Endothelial cell of umbilical vein (primary cell): Measurements from ENCODE around the gene COQ8A. TPM values are rescaled to one million over a fixed set of nuclear protein-coding genes. Genes with fewer than 3 reads are reported as not detected.

ENCODE experiments used
- BruUV-seq: library from RNA; stranded (reverse); fragments of 400-500 nt; replicated peaks from 2 replicates; lab custom pipeline; 2021; lab: Mats Ljungman, UMichigan
- CTCF ChIA-PET: fragments of 300-600, 350-600 bp; sonication (Branson Sonifier 250); formaldehyde crosslinking; loops from one replicate; lab custom pipeline; 2021; ENCODE audit warnings: antibody characterized with exemption, inconsistent platforms; lab: Charles Lee
- POLR2A ChIA-PET: fragments of 300-600, 350-600 bp; sonication (Branson Sonifier 250); formaldehyde crosslinking; loops from one replicate; lab custom pipeline; 2021; ENCODE audit warnings: antibody characterized with exemption, inconsistent platforms; lab: Charles Lee
- DNase-seq: peaks from one replicate; pipeline ENCODE4 v3.0.0-alpha.2; 2011; ENCODE audit warnings: low read depth, low spot score
- FAIRE-seq: peaks from 2 replicates; lab custom pipeline; 2011; peaks lifted over from hg19 to GRCh38; lab: Jason Lieb, UNC
- H2AFZ ChIP-seq: 2 replicates; pipeline ENCODE4 v1.6.0; 2012; ENCODE audit warnings: low read depth, low read length, control low read depth, inconsistent platforms
- H3K27ac ChIP-seq: 2 replicates; pipeline ENCODE4 v1.5.1; 2011; ENCODE audit warnings: low read depth, mild to moderate bottlenecking, control low read depth, low read length, moderate library complexity; ENCODE audit not compliant: insufficient read depth
- H3K27me3 ChIP-seq, 2 experiments: 2 replicates each; pipeline versions ENCODE4 v1.6.0 to v1.6.1; 2011; ENCODE audit warnings: low read length in 2 of 2, mixed read lengths in 1 of 2; ENCODE audit not compliant: control insufficient read depth in 2 of 2, insufficient read depth in 2 of 2
- H3K36me3 ChIP-seq, 2 experiments: 2 replicates in 1 of 2; 3 replicates in 1 of 2; pipeline ENCODE4 v1.5.1; 2011; ENCODE audit warnings: low read length in 2 of 2, mild to moderate bottlenecking in 1 of 2, moderate library complexity in 1 of 2; ENCODE audit not compliant: control insufficient read depth in 2 of 2, insufficient read depth in 2 of 2; ENCODE audit errors: extremely low read depth in 1 of 2
- H3K4me1 ChIP-seq: 3 replicates; pipeline ENCODE4 v1.5.1; 2011; ENCODE audit warnings: mild to moderate bottlenecking, low read length; ENCODE audit not compliant: control insufficient read depth, insufficient read depth; ENCODE audit errors: extremely low read depth
- H3K4me2 ChIP-seq: 2 replicates; pipeline ENCODE4 v1.6.1; 2011; ENCODE audit warnings: low read length, control low read depth, mixed read lengths; ENCODE audit not compliant: insufficient read depth
- H3K4me3 ChIP-seq, 3 experiments: fragments of 200-600 bp in 1 of 3; sonication (generic), shearing (Covaris generic) in 1 of 3; replicated peaks in 1 of 3; 2 replicates each; pipeline ENCODE4 v1.5.1; 2011 to 2016; ENCODE audit warnings: control low read depth in 3 of 3, low read length in 3 of 3, mild to moderate bottlenecking in 2 of 3, inconsistent platforms in 1 of 3, low read depth in 1 of 3, moderate library complexity in 1 of 3; ENCODE audit not compliant: insufficient read depth in 1 of 3
- H3K79me2 ChIP-seq: 2 replicates; pipeline ENCODE4 v1.6.0; 2012; ENCODE audit warnings: low read length, inconsistent platforms; ENCODE audit not compliant: control insufficient read depth, insufficient read depth
- H3K9ac ChIP-seq: replicated peaks from 2 replicates; pipeline ENCODE3; 2011; ENCODE audit warnings: low read length, control low read depth; ENCODE audit not compliant: insufficient read depth; ENCODE audit errors: extremely low read depth
- H3K9me1 ChIP-seq: replicated peaks from 3 replicates; pipeline ENCODE4 v1.6.0; 2011; ENCODE audit warnings: mild to moderate bottlenecking, low read length; ENCODE audit not compliant: control insufficient read depth, insufficient read depth; ENCODE audit errors: extremely low read depth
- H3K9me3 ChIP-seq: replicated peaks from 2 replicates; pipeline ENCODE4 v1.5.1; 2012; ENCODE audit warnings: low read length, inconsistent platforms; ENCODE audit not compliant: control insufficient read depth, insufficient read depth
- H4K20me1 ChIP-seq: replicated peaks from 2 replicates; pipeline ENCODE3; 2011; ENCODE audit warnings: mild to moderate bottlenecking, low read length; ENCODE audit not compliant: control insufficient read depth, insufficient read depth; ENCODE audit errors: extremely low read depth
- CTCF ChIP-seq, 2 donors: IDR thresholded peaks; 1 replicate in 1 of 2; 2 replicates in 1 of 2; pipeline ENCODE4 v1.5.1; 2011; ENCODE audit warnings: low read length in 2 of 2, mild to moderate bottlenecking in 2 of 2, moderate library complexity in 2 of 2, control low read depth in 1 of 2, inconsistent platforms in 1 of 2, low read depth in 1 of 2; ENCODE audit not compliant: insufficient read depth in 1 of 2; ENCODE audit errors: extremely low read depth in 1 of 2
- EZH2 ChIP-seq: IDR thresholded peaks from 2 replicates; pipeline ENCODE4 v1.6.1; 2012; ENCODE audit warnings: borderline replicate concordance, low read depth, mild to moderate bottlenecking, moderate library complexity, low read length, inconsistent platforms; ENCODE audit not compliant: severe bottlenecking
- FOS ChIP-seq: IDR thresholded peaks from 2 replicates; pipeline ENCODE4 v1.6.1; 2011; ENCODE audit warnings: mild to moderate bottlenecking, low read length, moderate library complexity, borderline replicate concordance; ENCODE audit not compliant: insufficient read depth
- GATA2 ChIP-seq: IDR thresholded peaks from 2 replicates; pipeline ENCODE4 v1.7.0; 2011; ENCODE audit warnings: low read depth, mild to moderate bottlenecking, moderate library complexity, mixed read lengths, low read length; ENCODE audit not compliant: insufficient read length, insufficient read depth
- JUN ChIP-seq: IDR thresholded peaks from 2 replicates; pipeline ENCODE4 v1.6.1; 2011; ENCODE audit warnings: borderline replicate concordance, low read depth; ENCODE audit not compliant: insufficient read length, insufficient read depth
- MAX ChIP-seq: IDR thresholded peaks from 2 replicates; pipeline ENCODE4 v1.6.1; 2011; ENCODE audit not compliant: insufficient read depth, insufficient read length
- MYC ChIP-seq: IDR thresholded peaks from one replicate; pipeline ENCODE4 v1.6.1; 2011; ENCODE audit warnings: mild to moderate bottlenecking, low read depth, low read length
- POLR2A ChIP-seq: IDR thresholded peaks from 2 replicates; pipeline ENCODE4 v1.6.1; 2012; ENCODE audit warnings: low read depth, mild to moderate bottlenecking, control low read depth, low read length
- POLR2AphosphoS5 ChIP-seq: IDR thresholded peaks from 2 replicates; pipeline ENCODE4 v1.6.1; 2012; ENCODE audit warnings: low read depth, mild to moderate bottlenecking, control low read depth, low read length, moderate library complexity; ENCODE audit not compliant: insufficient read depth
- dilution Hi-C: fragments of 300-500 bp; cut with MboI; formaldehyde crosslinking; loops from one replicate; pipeline ENCODE4 v1.15.0; 2019; ENCODE audit warnings: low sequenced_read_pairs; ENCODE audit not compliant: extremely low pct_ligation_motif_present
- intact Hi-C: fragments of 100-400 bp; cut with micrococcal nuclease; formaldehyde crosslinking; loops from one replicate; pipeline ENCODE4 v1.10.0; 2022
- polyA plus RNA-seq, 4 experiments: library from polyadenylated mRNA; depleted of rRNA in 3 of 4; stranded (reverse) in 3 of 4; unstranded in 1 of 4; fragments of >200 nt; gene quantifications; 2 replicates each; pipeline versions ENCODE4 v1.2.1 to v1.2.3, GENCODE V29; 2011 to 2012; ENCODE audit warnings: missing spikeins in 1 of 4
- total RNA-seq: library from RNA; stranded (reverse); gene quantifications from 2 replicates; pipeline ENCODE4 v1.2.3, GENCODE V29; 2021

Gene COQ8A
- total and polyA plus RNA-seq, 2 donors (not counting 3 experiments of a cell fraction or from before 2014, with no cell fraction given): 6.8 to 9.4 TPM

- no peaks in the 10 kb centered on the region for H3K27me3 ChIP-seq
- no peaks in the 10 kb centered on the region for H3K79me2 ChIP-seq
- POLR2A ChIA-PET: no interaction called here
- no TSS peak for BruUV-seq
- dilution Hi-C loops (no loop called here), intact Hi-C loops (no loop called here)
- H3K9ac ChIP-seq: no peak overlapping the region
- H3K9me3 ChIP-seq: no peaks in the 10 kb centered on the region
- no peaks in the 10 kb centered on the region for H4K20me1 ChIP-seq
- CTCF ChIA-PET: interaction anchor here (1.0 to 1.6 kb wide), 3 partner anchors 14 to 304 kb away, joined by 3 to 7 read pairs (median 4); no protein-coding TSS in a partner anchor
- H3K9me1 ChIP-seq: no peaks in the 10 kb centered on the region
- FAIRE-seq: no peak
- no peaks in the 10 kb centered on the region for H3K4me1 ChIP-seq
- TF ChIP-seq MYC: no peak
- TF ChIP-seq GATA2: no peak
- TF ChIP-seq FOS: no peak
- H3K4me2 ChIP-seq: no peak overlapping the region
- H3K27ac ChIP-seq: no peak overlapping the region
- no peak overlapping the region for H3K4me3 ChIP-seq
- DNase-seq: no peak
- no peaks in the 10 kb centered on the region for H3K36me3 ChIP-seq
- H2AFZ ChIP-seq: no peak overlapping the region
These were observed 24.8 kb downstream of the COQ8A start for GRCh38 chr1:226964611-226965486.

GRCh38 chr1:226965581-226966440, 25.7 kb downstream of the COQ8A start:
- Histone ChIP-seq H3K4me1 (no peaks in the 10 kb centered on the region), H3K4me3 (no peak overlapping the region), H4K20me1 (no peaks in the 10 kb centered on the region), H3K79me2 (no peaks in the 10 kb centered on the region), H3K9me1 (no peaks in the 10 kb centered on the region), H3K9me3 (no peaks in the 10 kb centered on the region), H3K27ac (no peak overlapping the region), H3K9ac (no peak overlapping the region), H2AFZ (no peak overlapping the region), H3K27me3 (no peaks in the 10 kb centered on the region), H3K4me2 (no peak overlapping the region), H3K36me3 (no peaks in the 10 kb centered on the region)
- CTCF ChIA-PET: interaction anchor here (1.0 to 1.6 kb wide), 3 partner anchors 15 to 305 kb away, joined by 3 to 7 read pairs (median 4); no protein-coding TSS in a partner anchor
- no peak for TF ChIP-seq CTCF (IDR thresholded peaks at IDR 0.05; ENCODE audit: extremely low read depth in 1 of 2, insufficient read depth in 1 of 2, low read depth in 1 of 2, low read length in 2 of 2)
- TF ChIP-seq POLR2A: no peak
- TF ChIP-seq FOS: no peak
- TF ChIP-seq POLR2AphosphoS5: no peak
- TF ChIP-seq MAX: no peak
- TF ChIP-seq MYC: no peak
- TF ChIP-seq GATA2: no peak
- no peak for TF ChIP-seq EZH2
- no peak for TF ChIP-seq JUN
- intact Hi-C loops (no loop called here), dilution Hi-C loops (no loop called here)
- FAIRE-seq (no peak), DNase-seq (no peak)
- BruUV-seq: no TSS peak
- POLR2A ChIA-PET: no interaction called here
